Sigmoid colon (tissue), 7 donors: ENCODE data around the gene KCNJ6. TPM values are rescaled to one million over a fixed set of nuclear protein-coding genes. Genes with fewer than 3 reads are reported as not detected.
"Not testable (repeated sequence)": the region's sequence is repeated elsewhere in the genome, so short reads cannot be mapped to it uniquely, and the experiment has no call there.

Source experiments
- DNase-seq: peaks from one replicate; pipeline ENCODE4 v3.0.0-alpha.2; 2019
- H3K27ac ChIP-seq, 4 donors: fragments of 200-600 bp; sonication (generic); one replicate each; pipeline ENCODE4 v1.5.1; 2016 to 2019; ENCODE audit warnings: mild to moderate bottlenecking in 1 of 4
- H3K27me3 ChIP-seq, 3 donors: fragments of 200-600 bp; sonication (generic); one replicate each; pipeline ENCODE4 v1.5.1; 2019; ENCODE audit warnings: mild to moderate bottlenecking in 1 of 3
- H3K36me3 ChIP-seq, 4 donors: fragments of 200-600 bp; sonication (generic); one replicate each; pipeline ENCODE4 v1.5.1; 2016 to 2019
- H3K4me1 ChIP-seq, 4 donors: fragments of 200-600 bp; sonication (generic); one replicate each; pipeline ENCODE4 v1.5.1; 2017 to 2019
- H3K4me3 ChIP-seq, 4 donors: fragments of 200-600 bp; sonication (generic); one replicate each; pipeline ENCODE4 v1.5.1; 2017 to 2019; ENCODE audit warnings: mild to moderate bottlenecking in 2 of 4, moderate library complexity in 1 of 4
- H3K9me3 ChIP-seq, 4 donors: fragments of 200-600 bp in 3 of 4; sonication (generic) in 3 of 4; one replicate each; pipeline versions ENCODE4 v1.5.1 to v1.6.1; 2013 to 2019
- EP300 ChIP-seq, 4 donors: sonication (generic); formaldehyde crosslinking; IDR thresholded peaks; one replicate each; pipeline ENCODE4 v1.6.1; 2017; ENCODE audit warnings: antibody characterized with exemption in 4 of 4
- POLR2A ChIP-seq, 2 donors: fragments of 450-650 bp; IDR thresholded peaks; one replicate each; pipeline ENCODE4 v1.6.1; 2016; ENCODE audit warnings: antibody characterized with exemption in 2 of 2, mild to moderate bottlenecking in 2 of 2, moderate library complexity in 2 of 2
- POLR2AphosphoS5 ChIP-seq, 4 donors: sonication (generic); formaldehyde crosslinking; IDR thresholded peaks; one replicate each; pipeline ENCODE4 v1.6.1; 2017; ENCODE audit warnings: antibody characterized with exemption in 4 of 4
- WGBS, 2 donors: extraction: QIAGEN DNeasy Blood & Tissue Kit; methylation state at CpG; one replicate each; pipeline ENCODE4 v1.1.7; 2013; 5-methylcytosine and 5-hydroxymethylcytosine counted together
- intact Hi-C: fragments of 100-400 bp; cut with DNase I; formaldehyde crosslinking; loops from one replicate; pipeline ENCODE4 v1.15.1; 2023
- polyA plus RNA-seq, 3 donors: library from polyadenylated mRNA; stranded (reverse); fragments of 200-250 nt; gene quantifications; one replicate each; pipeline ENCODE4 v1.2.3, GENCODE V29; 2013
- total RNA-seq, 4 donors: library from RNA; depleted of rRNA; stranded (reverse); fragments of >200 nt; gene quantifications; one replicate each; pipeline ENCODE4 v1.1.0, GENCODE V29; 2016
- TF ChIP-seq, protein P1 (sequence below), 4 experiments: fragments of 450-650 bp in 3 of 4; fragments of 200-600 bp in 1 of 4; IDR thresholded peaks; one replicate each; pipeline ENCODE4 v1.5.1; 2016 to 2019; ENCODE audit warnings: antibody characterized with exemption in 4 of 4, mild to moderate bottlenecking in 3 of 4, moderate library complexity in 2 of 4
- donor health status: healthy with polysubstance abuse.
- donor health status: Bipolar disorder and iron deficiency.
- donor health status: healthy.

The KCNJ6 gene
- total and polyA plus RNA-seq, 7 donors, result under 0.01 to 0.04 (median under 0.01) TPM; not detected in 2

DNA sequence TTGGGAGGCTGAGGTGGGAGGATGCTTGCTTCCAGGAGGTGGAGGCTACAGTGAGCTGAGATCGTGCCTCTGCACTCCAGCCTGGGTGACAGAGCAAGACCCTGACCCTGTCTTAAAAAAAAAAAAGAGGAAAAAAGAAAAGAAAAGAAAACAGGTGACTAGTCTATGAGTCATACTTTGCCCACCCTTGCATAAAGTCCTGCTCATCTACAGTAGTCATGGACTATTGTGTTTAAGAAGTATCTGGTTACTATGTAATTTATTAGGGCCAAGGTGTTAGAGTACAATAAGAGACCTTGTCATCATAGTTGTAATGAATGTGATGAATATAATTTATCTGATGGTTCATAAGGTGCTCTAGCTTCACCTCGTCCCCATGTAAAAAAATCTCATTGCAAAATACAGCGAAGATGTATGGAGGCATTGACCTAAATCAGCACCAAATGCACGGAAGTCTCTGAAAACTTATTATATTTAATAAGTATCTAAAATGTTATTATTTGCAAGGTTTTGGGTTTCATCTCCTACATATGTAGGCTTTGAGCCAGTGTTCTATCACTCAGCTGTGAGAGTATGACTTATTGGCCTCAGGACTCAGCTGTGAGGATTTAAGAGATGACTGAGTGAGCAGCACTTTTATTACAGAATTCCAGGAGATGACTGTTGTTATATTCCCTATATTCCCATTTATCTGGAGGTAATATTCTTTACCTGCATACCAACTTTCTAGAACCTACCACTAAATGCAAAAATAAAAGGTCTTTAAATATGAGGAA lies 19.9 kb upstream of the KCNJ6 start:
- peaks cover 0 to 3% (median 0%) of the 10 kb centered on the region in 4 donors for H3K9me3 ChIP-seq
- no peaks in the 10 kb centered on the region for H3K36me3 ChIP-seq
- WGBS, 2 donors, result 87 to 91% methylated on average over 4 of the region's 4 CpGs
- H3K4me3 ChIP-seq, result no peak overlapping the region
- H3K4me1 ChIP-seq, result no peaks in the 10 kb centered on the region
- no peaks in the 10 kb centered on the region for H3K27me3 ChIP-seq
- TF ChIP-seq POLR2AphosphoS5 (IDR thresholded peaks at IDR 0.05), result no peak
- no peak for DNase-seq
- intact Hi-C loops, result no loop called here
- no peak overlapping the region for H3K27ac ChIP-seq

GRCh38 chr21:37932936-37933335 lies 16.7 kb upstream of the KCNJ6 start:
- TF ChIP-seq EP300 (IDR thresholded peaks at IDR 0.05) (no peak), POLR2A (IDR thresholded peaks at IDR 0.05) (no peak), POLR2AphosphoS5 (IDR thresholded peaks at IDR 0.05) (no peak)
- TF ChIP-seq, protein P1, sequence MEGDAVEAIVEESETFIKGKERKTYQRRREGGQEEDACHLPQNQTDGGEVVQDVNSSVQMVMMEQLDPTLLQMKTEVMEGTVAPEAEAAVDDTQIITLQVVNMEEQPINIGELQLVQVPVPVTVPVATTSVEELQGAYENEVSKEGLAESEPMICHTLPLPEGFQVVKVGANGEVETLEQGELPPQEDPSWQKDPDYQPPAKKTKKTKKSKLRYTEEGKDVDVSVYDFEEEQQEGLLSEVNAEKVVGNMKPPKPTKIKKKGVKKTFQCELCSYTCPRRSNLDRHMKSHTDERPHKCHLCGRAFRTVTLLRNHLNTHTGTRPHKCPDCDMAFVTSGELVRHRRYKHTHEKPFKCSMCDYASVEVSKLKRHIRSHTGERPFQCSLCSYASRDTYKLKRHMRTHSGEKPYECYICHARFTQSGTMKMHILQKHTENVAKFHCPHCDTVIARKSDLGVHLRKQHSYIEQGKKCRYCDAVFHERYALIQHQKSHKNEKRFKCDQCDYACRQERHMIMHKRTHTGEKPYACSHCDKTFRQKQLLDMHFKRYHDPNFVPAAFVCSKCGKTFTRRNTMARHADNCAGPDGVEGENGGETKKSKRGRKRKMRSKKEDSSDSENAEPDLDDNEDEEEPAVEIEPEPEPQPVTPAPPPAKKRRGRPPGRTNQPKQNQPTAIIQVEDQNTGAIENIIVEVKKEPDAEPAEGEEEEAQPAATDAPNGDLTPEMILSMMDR (IDR thresholded peaks at IDR 0.05), result no peak
- peaks cover 0 to 3% (median 0%) of the 10 kb centered on the region in 4 donors for H3K9me3 ChIP-seq
- no peaks in the 10 kb centered on the region for H3K27me3 ChIP-seq
- H3K4me3 ChIP-seq, result no peak overlapping the region
- intact Hi-C loops, result no loop called here
- no peaks in the 10 kb centered on the region for H3K4me1 ChIP-seq
- H3K36me3 ChIP-seq, result no peaks in the 10 kb centered on the region
- no peak overlapping the region for H3K27ac ChIP-seq
- no peak for DNase-seq
- WGBS, 2 donors, result 89 to 96% methylated on average over 2 of the region's 2 CpGs

DNA sequence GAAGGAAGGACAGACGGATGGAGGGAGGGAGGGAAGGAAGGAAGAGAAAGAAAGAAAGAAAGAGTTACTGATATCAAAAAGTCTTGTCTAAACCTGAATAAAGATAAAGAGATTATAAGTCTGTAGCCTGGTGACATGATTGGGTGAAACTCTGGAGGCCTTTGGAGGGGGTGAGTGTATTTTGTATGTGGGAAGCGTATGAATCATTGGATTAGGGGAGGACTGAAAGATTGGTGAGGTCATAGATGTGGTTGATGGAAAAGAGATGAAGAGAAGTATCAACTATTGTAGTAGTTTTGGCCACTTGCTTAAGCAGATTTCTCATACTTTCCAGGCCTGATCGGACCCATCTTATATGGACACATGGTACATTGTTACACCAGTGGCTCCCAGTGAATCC lies 11.5 kb upstream of the KCNJ6 start:
- no peaks in the 10 kb centered on the region for H3K4me1 ChIP-seq
- H3K4me3 ChIP-seq, result no peak overlapping the region
- DNase-seq, result no peak
- WGBS, 2 donors, result 77 to 79% methylated on average over 3 of the region's 3 CpGs
- intact Hi-C loops, result no loop called here
- no peak overlapping the region for H3K27ac ChIP-seq
- H3K9me3 ChIP-seq, result no peaks in the 10 kb centered on the region
- TF ChIP-seq POLR2AphosphoS5 (IDR thresholded peaks at IDR 0.05), result no peak
- TF ChIP-seq EP300 (IDR thresholded peaks at IDR 0.05), result no peak
- no peak for TF ChIP-seq POLR2A (IDR thresholded peaks at IDR 0.05)
- TF ChIP-seq, protein P1 (IDR thresholded peaks at IDR 0.05), result no peak
- H3K36me3 ChIP-seq, result no peaks in the 10 kb centered on the region
- no peaks in the 10 kb centered on the region for H3K27me3 ChIP-seq

DNA sequence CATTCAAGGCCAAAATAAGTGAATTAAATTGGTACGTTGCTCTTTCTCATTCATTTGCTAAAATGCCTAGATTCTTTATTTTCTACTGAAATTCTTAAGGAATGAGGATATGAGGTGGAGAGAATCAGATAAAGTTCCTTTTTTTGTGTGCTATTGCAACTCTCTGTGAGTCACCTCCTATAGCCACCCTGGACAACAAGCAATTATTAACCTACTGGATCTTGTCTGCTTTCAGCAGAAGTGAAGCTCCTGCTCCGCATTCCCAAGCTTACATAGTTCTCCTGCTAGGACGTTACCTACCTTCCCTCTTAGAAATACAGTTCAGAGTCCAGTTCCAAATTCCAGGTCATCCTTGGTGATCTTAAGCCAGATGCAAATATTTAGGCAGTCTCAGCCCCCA lies 4.8 kb upstream of the KCNJ6 start:
- 54 to 70% methylated on average over 3 of the region's 3 CpGs for WGBS, 2 donors
- TF ChIP-seq EP300 (IDR thresholded peaks at IDR 0.05) (no peak), POLR2A (IDR thresholded peaks at IDR 0.05) (no peak), POLR2AphosphoS5 (IDR thresholded peaks at IDR 0.05) (no peak)
- TF ChIP-seq, protein P1 (IDR thresholded peaks at IDR 0.05), result no peak

DNA sequence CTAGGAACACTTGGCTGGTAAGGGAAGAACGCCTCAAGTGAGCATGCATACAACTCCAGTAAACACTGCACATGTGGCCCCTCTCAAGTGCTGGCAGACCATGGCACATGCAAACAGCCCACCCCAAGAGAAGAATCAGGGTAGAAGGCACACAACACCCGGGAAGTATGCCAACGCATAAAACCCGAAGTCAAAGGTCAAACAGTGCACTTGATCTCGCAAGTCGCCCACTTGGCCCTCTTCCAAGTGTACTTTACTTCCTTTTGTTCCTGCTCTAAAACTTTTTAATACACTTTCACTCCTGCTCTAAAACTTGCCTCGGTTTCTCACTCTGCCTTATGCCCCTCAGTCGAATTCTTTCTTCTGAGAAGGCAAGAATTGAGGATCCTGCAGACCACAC lies 4.0 kb upstream of the KCNJ6 start:
- H3K27ac ChIP-seq, DNase-seq, H3K36me3 ChIP-seq, H3K9me3 ChIP-seq, H3K4me3 ChIP-seq, intact Hi-C loops: not testable (repeated sequence)
- 38 to 68% methylated on average over 8 of the region's 8 CpGs for WGBS, 2 donors
- peaks cover 0 to 14% (median 11%) of the 10 kb centered on the region in 4 donors for H3K4me1 ChIP-seq
- peaks cover 18 to 30% (median 24%) of the 10 kb centered on the region in 3 donors for H3K27me3 ChIP-seq

More for the DNA sequence above, 4.8 kb upstream of the KCNJ6 start:
- intact Hi-C loops, result no loop called here
- H3K27me3 ChIP-seq, result peaks cover 10 to 22% (median 16%) of the 10 kb centered on the region in 3 donors
- H3K4me1 ChIP-seq, result peaks cover 0 to 6% (median 4%) of the 10 kb centered on the region in 4 donors
- no peaks in the 10 kb centered on the region for H3K9me3 ChIP-seq
- no peak for DNase-seq
- no peak overlapping the region for H3K4me3 ChIP-seq
- no peaks in the 10 kb centered on the region for H3K36me3 ChIP-seq
- no peak overlapping the region for H3K27ac ChIP-seq
